Kidney glomerular epithelial cell (primary cell): ENCODE measurements around the gene PLCD1.

ENCODE experiments used
- DNase-seq: peaks from one replicate; lab custom pipeline; 2025; lab: John Stamatoyannopoulos, UW

Gene PLCD1

GRCh38 chr3:38016847-38017444 is 12.5 kb downstream of the PLCD1 start:
- no peak for DNase-seq

- DNase-seq = no peak
Measured at GRCh38 chr3:38016410-38016809, 13.0 kb downstream of the PLCD1 start.

- no peak for DNase-seq
Measured at GRCh38 chr3:38015984-38016383, 13.5 kb downstream of the PLCD1 start.

GRCh38 chr3:38015485-38015884 is 14.0 kb downstream of the PLCD1 start:
- no peak for DNase-seq

- DNase-seq = no peak
Measured at GRCh38 chr3:38011111-38011510, 18.3 kb downstream of the PLCD1 start.

- no peak for DNase-seq
Measured at GRCh38 chr3:38009807-38010591, 19.4 kb downstream of the PLCD1 start.

GRCh38 chr3:38008971-38009580 is 20.4 kb downstream of the PLCD1 start:
- DNase-seq = no peak

GRCh38 chr3:38008191-38008701 is 21.2 kb downstream of the PLCD1 start:
- no peak for DNase-seq

- DNase-seq = no peak
Measured at GRCh38 chr3:38007754-38008090, 21.7 kb downstream of the PLCD1 start.

- no peak for DNase-seq
Measured at GRCh38 chr3:38006445-38006995, 22.9 kb downstream of the PLCD1 start.

GRCh38 chr3:38006031-38006430 is 23.4 kb downstream of the PLCD1 start:
- DNase-seq = no peak

GRCh38 chr3:38005076-38006020 is 24.1 kb downstream of the PLCD1 start:
- no peak for DNase-seq

GRCh38 chr3:38004415-38005075 is 24.9 kb downstream of the PLCD1 start:
- DNase-seq = peak; percentile 11

GRCh38 chr3:38003817-38004414 is 25.5 kb downstream of the PLCD1 start:
- no peak for DNase-seq

GRCh38 chr3:38003371-38003816 is 26.0 kb downstream of the PLCD1 start:
- no peak for DNase-seq

GRCh38 chr3:38002940-38003339 is 26.5 kb downstream of the PLCD1 start:
- no peak for DNase-seq

GRCh38 chr3:38002291-38002876 is 27.1 kb downstream of the PLCD1 start:
- no peak for DNase-seq

- no peak for DNase-seq
Measured at GRCh38 chr3:38001456-38002081, 27.9 kb downstream of the PLCD1 start.

- no peak for DNase-seq
Measured at GRCh38 chr3:38000965-38001455, 28.4 kb downstream of the PLCD1 start.
